ENCODE results near the gene DIAPH3. TPM values are rescaled to one million over a fixed set of nuclear protein-coding genes. Genes with fewer than 3 reads are reported as not detected.

The DIAPH3 gene
- total RNA-seq, 5 donors from 2014 or later (not counting 1 experiment from before 2014, with no cell fraction given), result 0.14 to 0.45 (median 0.30) TPM

DNA sequence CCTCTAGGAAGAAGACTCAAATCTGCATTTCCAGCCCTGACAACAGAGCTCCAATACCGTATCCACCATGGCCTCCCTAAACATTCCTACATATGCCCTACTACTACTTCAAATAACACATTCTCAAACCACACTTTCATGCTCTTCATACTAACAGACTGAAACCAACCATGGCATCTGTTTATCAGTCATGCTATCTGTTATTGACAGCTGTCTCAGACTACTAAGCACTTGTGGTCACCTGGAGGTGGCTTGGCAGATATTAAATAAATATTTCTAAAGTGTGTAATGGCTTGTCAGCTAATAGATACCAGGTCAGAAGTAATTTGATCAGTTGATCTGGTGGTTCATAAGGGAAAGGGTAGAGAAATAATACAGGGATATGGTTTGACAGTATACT lies 489.1 kb downstream of the DIAPH3 start:
- ATAC-seq (replicated peaks in 1 of 4), result no peak
- CTCF ChIA-PET, result no interaction called here
- H3K27ac ChIP-seq (ENCODE audit: low read length), result no peak overlapping the region
- no peaks in the 10 kb centered on the region for H3K36me3 Mint-ChIP-seq
- peaks cover 0 to 16% (median 12%) of the 10 kb centered on the region in 3 donors for H3K4me1 Mint-ChIP-seq
- H3K4me1 ChIP-seq (ENCODE audit: control insufficient read depth in 1 of 2, extremely low read depth in 1 of 2, insufficient read depth in 2 of 2, low read length in 2 of 2), result peaks cover 0 to 3% of the 10 kb centered on the region in 2 experiments
- no peaks in the 10 kb centered on the region for H3K27me3 ChIP-seq (replicated peaks in 1 of 2; ENCODE audit: control insufficient read depth in 2 of 2, extremely low read depth in 1 of 2, insufficient read depth in 2 of 2, low read length in 1 of 2)
- DNase-seq, result no peak
- H3K4me3 ChIP-seq (ENCODE audit: control insufficient read depth in 1 of 2, extremely low read depth in 1 of 2, low read length in 1 of 2), result no peak overlapping the region
- H3K27ac Mint-ChIP-seq, result no peak overlapping the region
- H3K27me3 Mint-ChIP-seq, result no peaks in the 10 kb centered on the region
- POLR2A ChIA-PET, result no interaction called here
- no peaks in the 10 kb centered on the region for H3K9me3 ChIP-seq
- no peaks in the 10 kb centered on the region for H3K9me3 Mint-ChIP-seq
- H3K4me3 Mint-ChIP-seq, result no peak overlapping the region
- WGBS (ENCODE audit: insufficient coverage), result 91% methylated on average over 1 of the region's 1 CpG
- H3K36me3 ChIP-seq (ENCODE audit: control insufficient read depth in 2 of 2, extremely low read depth in 1 of 2, insufficient read depth in 1 of 2, low read length in 1 of 2), result no peaks in the 10 kb centered on the region

DNA sequence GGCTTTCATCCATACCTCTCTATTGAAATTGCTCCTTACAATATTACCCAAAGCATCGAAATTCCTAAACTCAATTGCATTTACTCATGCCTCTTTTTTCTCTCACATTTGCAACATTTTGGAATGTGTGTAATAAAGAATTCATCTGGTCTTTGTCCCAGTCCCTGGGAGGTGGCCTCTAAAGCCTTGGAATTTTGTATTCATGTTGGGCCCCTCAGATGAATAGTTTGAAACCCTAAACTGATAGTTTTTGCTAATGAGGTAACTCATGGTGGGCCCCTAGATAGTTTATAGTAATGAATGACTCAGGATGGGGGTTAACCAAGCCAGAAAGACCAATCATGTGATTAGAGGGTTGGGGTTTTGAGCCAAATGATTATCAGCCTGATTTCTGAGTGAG lies 490.4 kb downstream of the DIAPH3 start:
- no peak overlapping the region for H3K4me3 Mint-ChIP-seq
- no peak overlapping the region for H3K4me3 ChIP-seq (ENCODE audit: control insufficient read depth in 1 of 2, extremely low read depth in 1 of 2, low read length in 1 of 2)
- ChIA-PET POLR2A (no interaction called here), CTCF (no interaction called here)
- no peak overlapping the region for H3K27ac Mint-ChIP-seq
- H3K27me3 Mint-ChIP-seq, result no peaks in the 10 kb centered on the region
- ATAC-seq (replicated peaks in 1 of 4) (no peak), DNase-seq (no peak)
- no peaks in the 10 kb centered on the region for H3K9me3 ChIP-seq
- H3K4me1 Mint-ChIP-seq, result peaks cover 0 to 15% (median 12%) of the 10 kb centered on the region in 3 donors
- no peak overlapping the region for H3K27ac ChIP-seq (ENCODE audit: low read length)
- H3K36me3 Mint-ChIP-seq, result no peaks in the 10 kb centered on the region
- peaks cover 0 to 3% of the 10 kb centered on the region in 2 experiments for H3K4me1 ChIP-seq (ENCODE audit: control insufficient read depth in 1 of 2, extremely low read depth in 1 of 2, insufficient read depth in 2 of 2, low read length in 2 of 2)
- H3K9me3 Mint-ChIP-seq, result no peaks in the 10 kb centered on the region
- H3K36me3 ChIP-seq (ENCODE audit: control insufficient read depth in 2 of 2, extremely low read depth in 1 of 2, insufficient read depth in 1 of 2, low read length in 1 of 2), result no peaks in the 10 kb centered on the region
- no peaks in the 10 kb centered on the region for H3K27me3 ChIP-seq (replicated peaks in 1 of 2; ENCODE audit: control insufficient read depth in 2 of 2, extremely low read depth in 1 of 2, insufficient read depth in 2 of 2, low read length in 1 of 2)
- WGBS (ENCODE audit: insufficient coverage), result no CpG with 5 or more reads among the region's 1 CpG

DNA sequence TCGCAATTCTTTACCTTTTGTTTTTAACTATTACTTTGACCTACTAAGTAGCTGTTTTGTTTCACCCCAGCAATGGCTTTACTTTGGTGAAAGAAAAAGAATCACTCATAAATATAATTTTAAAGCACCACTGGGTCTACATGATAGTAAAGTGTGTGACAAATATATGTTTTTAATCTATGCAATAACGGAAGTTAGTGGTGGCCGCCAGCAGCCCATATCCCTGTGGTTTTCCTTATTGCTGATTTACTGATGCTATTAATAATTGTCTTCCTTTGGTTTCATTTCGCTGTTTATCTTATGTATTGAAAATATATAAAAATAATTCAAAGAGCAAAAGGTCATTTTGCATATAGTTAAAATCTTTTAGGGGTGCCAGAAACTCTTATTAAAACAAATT lies 491.3 kb downstream of the DIAPH3 start:
- H3K27ac ChIP-seq (ENCODE audit: low read length), result no peak overlapping the region
- POLR2A ChIA-PET, result interaction anchor here in 1 of 2 donors (0.6 kb wide), 1 partner anchor 689 kb away, joined by 3 read pairs; no protein-coding TSS in a partner anchor
- Mint-ChIP-seq H3K4me3 (no peak overlapping the region), H3K36me3 (no peaks in the 10 kb centered on the region), H3K27ac (no peak overlapping the region), H3K27me3 (no peaks in the 10 kb centered on the region), H3K4me1 (peaks cover 0 to 11% (median 10%) of the 10 kb centered on the region in 3 donors), H3K9me3 (no peaks in the 10 kb centered on the region)
- DNase-seq (no peak), ATAC-seq (replicated peaks in 1 of 4) (no peak)
- H3K36me3 ChIP-seq (ENCODE audit: control insufficient read depth in 2 of 2, extremely low read depth in 1 of 2, insufficient read depth in 1 of 2, low read length in 1 of 2), result no peaks in the 10 kb centered on the region
- no CpG with 5 or more reads among the region's 4 CpGs for WGBS (ENCODE audit: insufficient coverage)
- no peaks in the 10 kb centered on the region for H3K9me3 ChIP-seq
- H3K4me3 ChIP-seq (ENCODE audit: control insufficient read depth in 1 of 2, extremely low read depth in 1 of 2, low read length in 1 of 2), result no peak overlapping the region
- no peaks in the 10 kb centered on the region for H3K27me3 ChIP-seq (replicated peaks in 1 of 2; ENCODE audit: control insufficient read depth in 2 of 2, extremely low read depth in 1 of 2, insufficient read depth in 2 of 2, low read length in 1 of 2)
- H3K4me1 ChIP-seq (ENCODE audit: control insufficient read depth in 1 of 2, extremely low read depth in 1 of 2, insufficient read depth in 2 of 2, low read length in 2 of 2), result peaks cover 0 to 3% of the 10 kb centered on the region in 2 experiments
- CTCF ChIA-PET, result interaction anchor here in 1 of 2 donors (1.2 kb wide), 1 partner anchor 8 kb away, joined by 3 read pairs; no protein-coding TSS in a partner anchor

GRCh38 chr13:59671881-59672280 lies 491.8 kb downstream of the DIAPH3 start:
- Histone ChIP-seq H3K4me1 (ENCODE audit: control insufficient read depth in 1 of 2, extremely low read depth in 1 of 2, insufficient read depth in 2 of 2, low read length in 2 of 2) (peaks cover 0 to 3% of the 10 kb centered on the region in 2 experiments), H3K27me3 (replicated peaks in 1 of 2; ENCODE audit: control insufficient read depth in 2 of 2, extremely low read depth in 1 of 2, insufficient read depth in 2 of 2, low read length in 1 of 2) (no peaks in the 10 kb centered on the region), H3K4me3 (ENCODE audit: control insufficient read depth in 1 of 2, extremely low read depth in 1 of 2, low read length in 1 of 2) (no peak overlapping the region), H3K27ac (ENCODE audit: low read length) (no peak overlapping the region), H3K9me3 (no peaks in the 10 kb centered on the region), H3K36me3 (ENCODE audit: control insufficient read depth in 2 of 2, extremely low read depth in 1 of 2, insufficient read depth in 1 of 2, low read length in 1 of 2) (no peaks in the 10 kb centered on the region)
- DNase-seq, result no peak
- Mint-ChIP-seq H3K4me3 (no peak overlapping the region), H3K27me3 (no peaks in the 10 kb centered on the region), H3K9me3 (no peaks in the 10 kb centered on the region), H3K4me1 (peaks cover 0 to 11% (median 10%) of the 10 kb centered on the region in 3 donors), H3K36me3 (no peaks in the 10 kb centered on the region), H3K27ac (no peak overlapping the region)
- no CpG with 5 or more reads among the region's 2 CpGs for WGBS (ENCODE audit: insufficient coverage)
- ChIA-PET POLR2A (interaction anchor here in 1 of 2 donors (0.6 kb wide), 1 partner anchor 690 kb away, joined by 3 read pairs; no protein-coding TSS in a partner anchor), CTCF (interaction anchor here (1.0 to 1.2 kb wide), 2 partner anchors 9 to 10 kb away, joined by 3 read pairs; no protein-coding TSS in a partner anchor)
- ATAC-seq (replicated peaks in 1 of 4), result no peak

- no peak overlapping the region for H3K4me3 ChIP-seq (ENCODE audit: control insufficient read depth in 1 of 2, extremely low read depth in 1 of 2, low read length in 1 of 2)
- ChIA-PET POLR2A (no interaction called here), CTCF (no interaction called here)
- Mint-ChIP-seq H3K4me3 (no peak overlapping the region), H3K27me3 (no peaks in the 10 kb centered on the region), H3K9me3 (no peaks in the 10 kb centered on the region), H3K36me3 (no peaks in the 10 kb centered on the region), H3K27ac (no peak overlapping the region), H3K4me1 (peaks cover 0 to 2% (median 2%) of the 10 kb centered on the region in 3 donors)
- DNase-seq, result no peak
- no peaks in the 10 kb centered on the region for H3K4me1 ChIP-seq (ENCODE audit: control insufficient read depth in 1 of 2, extremely low read depth in 1 of 2, insufficient read depth in 2 of 2, low read length in 2 of 2)
- H3K27ac ChIP-seq (ENCODE audit: low read length), result no peak overlapping the region
- H3K36me3 ChIP-seq (ENCODE audit: control insufficient read depth in 2 of 2, extremely low read depth in 1 of 2, insufficient read depth in 1 of 2, low read length in 1 of 2), result no peaks in the 10 kb centered on the region
- no peak for ATAC-seq (replicated peaks in 1 of 4)
- no peaks in the 10 kb centered on the region for H3K9me3 ChIP-seq
- 40% methylated on average over 1 of the region's 7 CpGs for WGBS (ENCODE audit: insufficient coverage)
- no peaks in the 10 kb centered on the region for H3K27me3 ChIP-seq (replicated peaks in 1 of 2; ENCODE audit: control insufficient read depth in 2 of 2, extremely low read depth in 1 of 2, insufficient read depth in 2 of 2, low read length in 1 of 2)
Measured at GRCh38 chr13:59666504-59666903, 497.2 kb downstream of the DIAPH3 start.

- DNase-seq, result no peak
- Mint-ChIP-seq H3K36me3 (no peaks in the 10 kb centered on the region), H3K27ac (no peak overlapping the region), H3K4me3 (no peak overlapping the region), H3K4me1 (peaks cover 0 to 2% (median 2%) of the 10 kb centered on the region in 3 donors), H3K9me3 (no peaks in the 10 kb centered on the region), H3K27me3 (no peaks in the 10 kb centered on the region)
- Histone ChIP-seq H3K9me3 (no peaks in the 10 kb centered on the region), H3K4me3 (ENCODE audit: control insufficient read depth in 1 of 2, extremely low read depth in 1 of 2, low read length in 1 of 2) (no peak overlapping the region), H3K4me1 (ENCODE audit: control insufficient read depth in 1 of 2, extremely low read depth in 1 of 2, insufficient read depth in 2 of 2, low read length in 2 of 2) (no peaks in the 10 kb centered on the region), H3K36me3 (ENCODE audit: control insufficient read depth in 2 of 2, extremely low read depth in 1 of 2, insufficient read depth in 1 of 2, low read length in 1 of 2) (no peaks in the 10 kb centered on the region), H3K27ac (ENCODE audit: low read length) (no peak overlapping the region), H3K27me3 (replicated peaks in 1 of 2; ENCODE audit: control insufficient read depth in 2 of 2, extremely low read depth in 1 of 2, insufficient read depth in 2 of 2, low read length in 1 of 2) (no peaks in the 10 kb centered on the region)
- WGBS (ENCODE audit: insufficient coverage), result 100% methylated on average over 1 of the region's 3 CpGs
- CTCF ChIA-PET, result no interaction called here
- ATAC-seq (replicated peaks in 1 of 4), result no peak
- POLR2A ChIA-PET, result no interaction called here
Measured at GRCh38 chr13:59665732-59666131, 498.0 kb downstream of the DIAPH3 start.

DNA sequence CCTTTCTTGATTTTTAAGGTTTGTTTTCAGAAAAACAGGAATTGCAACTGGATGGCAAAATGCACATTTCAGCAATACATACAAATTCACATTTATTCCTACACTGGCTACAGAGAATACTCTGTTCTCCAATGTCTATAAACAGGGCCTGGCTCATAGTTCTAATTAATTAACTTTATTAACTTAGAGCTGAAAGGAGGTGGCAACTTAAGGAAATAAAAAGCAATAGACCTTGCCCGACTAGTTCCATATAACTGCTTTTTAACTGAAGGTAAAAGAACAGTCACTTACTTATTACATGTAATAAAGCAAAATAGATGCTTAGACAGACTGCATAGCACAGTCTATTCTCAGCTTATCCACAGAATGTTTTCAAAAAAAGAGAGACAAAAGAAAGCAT lies 498.5 kb downstream of the DIAPH3 start:
- no peaks in the 10 kb centered on the region for H3K36me3 Mint-ChIP-seq
- Histone ChIP-seq H3K27ac (ENCODE audit: low read length) (no peak overlapping the region), H3K27me3 (replicated peaks in 1 of 2; ENCODE audit: control insufficient read depth in 2 of 2, extremely low read depth in 1 of 2, insufficient read depth in 2 of 2, low read length in 1 of 2) (no peaks in the 10 kb centered on the region), H3K36me3 (ENCODE audit: control insufficient read depth in 2 of 2, extremely low read depth in 1 of 2, insufficient read depth in 1 of 2, low read length in 1 of 2) (no peaks in the 10 kb centered on the region), H3K9me3 (no peaks in the 10 kb centered on the region), H3K4me3 (ENCODE audit: control insufficient read depth in 1 of 2, extremely low read depth in 1 of 2, low read length in 1 of 2) (no peak overlapping the region), H3K4me1 (ENCODE audit: control insufficient read depth in 1 of 2, extremely low read depth in 1 of 2, insufficient read depth in 2 of 2, low read length in 2 of 2) (no peaks in the 10 kb centered on the region)
- ATAC-seq (replicated peaks in 1 of 4) (no peak), DNase-seq (no peak)
- WGBS (ENCODE audit: insufficient coverage), result no CpG with 5 or more reads among the region's 1 CpG
- H3K4me1 Mint-ChIP-seq, result peaks cover 0 to 2% (median 2%) of the 10 kb centered on the region in 3 donors
- H3K4me3 Mint-ChIP-seq, result no peak overlapping the region
- no peak overlapping the region for H3K27ac Mint-ChIP-seq
- ChIA-PET CTCF (no interaction called here), POLR2A (no interaction called here)
- no peaks in the 10 kb centered on the region for H3K27me3 Mint-ChIP-seq
- H3K9me3 Mint-ChIP-seq, result no peaks in the 10 kb centered on the region
